Activated T-helper 1 cell treated with anti-CD3 and anti-CD28 coated beads, Interleukin-2, amount 50 U/mL, for 16 hours (primary cell): ENCODE measurements around the gene ANO8.
A peak's percentile ranks its signal among the peaks of the same experiment; 100 is the strongest.
"Not testable (repeated sequence)": the region's sequence is repeated elsewhere in the genome, so short reads cannot be mapped to it uniquely, and the experiment has no call there.

Experiments used
- DNase-seq, 2 donors: peaks; one replicate each; pipeline ENCODE4 v3.0.0-alpha.2; 2020; ENCODE audit warnings: low read depth in 1 of 2, low spot score in 1 of 2

Gene ANO8

DNA sequence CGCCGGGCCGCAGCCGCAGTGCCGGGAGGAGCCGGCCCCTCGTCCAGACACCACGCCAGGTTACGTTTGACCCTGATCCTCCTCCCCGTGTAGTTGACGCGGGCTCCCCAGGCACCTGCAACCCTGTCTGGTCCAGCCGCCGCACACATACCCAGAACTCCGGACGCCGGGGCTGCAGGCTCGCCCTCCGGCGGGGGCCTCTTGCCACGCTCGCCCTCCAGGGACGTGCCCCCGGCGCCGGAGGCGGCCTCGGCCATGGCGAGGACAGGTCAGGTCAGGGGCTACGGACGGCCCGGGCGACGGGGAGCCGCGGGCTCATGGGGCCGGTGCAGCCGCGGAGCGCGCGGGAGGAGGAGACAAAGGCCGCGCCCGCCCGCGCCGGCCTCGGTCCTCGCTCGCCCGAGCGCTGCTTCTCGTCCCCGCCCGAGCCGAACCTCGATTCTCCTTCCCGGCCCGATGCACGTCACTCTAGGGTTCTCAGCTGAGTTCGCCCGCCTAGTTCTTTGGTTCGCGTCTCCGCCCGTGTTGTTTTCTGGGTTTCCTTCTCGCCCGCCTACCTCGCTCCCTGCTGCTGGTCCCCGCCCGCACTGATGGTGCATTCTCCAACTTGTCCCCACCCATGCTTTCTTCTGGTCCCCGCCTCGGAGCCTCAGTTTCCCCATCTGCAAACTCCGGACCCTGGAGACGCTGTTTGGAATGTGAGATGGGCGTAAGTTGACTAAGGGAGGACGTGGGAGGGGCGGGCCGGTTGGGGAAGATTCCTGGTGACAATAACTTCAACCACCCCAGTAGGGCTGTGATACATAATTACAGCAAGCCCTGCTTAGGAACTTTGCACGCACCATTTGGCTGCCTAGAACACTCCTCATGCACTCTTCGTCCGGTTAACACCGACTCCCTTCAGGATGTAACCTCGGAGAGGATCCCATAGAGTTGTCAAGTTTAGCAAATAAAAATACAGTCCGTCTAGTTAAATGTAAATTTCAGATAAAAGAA lies at the start of gene ANO8:
TSS of gene ANO8 (minus strand) at position 442 of the 996 bp plus-strand sequence. CDS start at position 257, 185 bp downstream.
- peak; percentile 84 to 95 for DNase-seq

DNA sequence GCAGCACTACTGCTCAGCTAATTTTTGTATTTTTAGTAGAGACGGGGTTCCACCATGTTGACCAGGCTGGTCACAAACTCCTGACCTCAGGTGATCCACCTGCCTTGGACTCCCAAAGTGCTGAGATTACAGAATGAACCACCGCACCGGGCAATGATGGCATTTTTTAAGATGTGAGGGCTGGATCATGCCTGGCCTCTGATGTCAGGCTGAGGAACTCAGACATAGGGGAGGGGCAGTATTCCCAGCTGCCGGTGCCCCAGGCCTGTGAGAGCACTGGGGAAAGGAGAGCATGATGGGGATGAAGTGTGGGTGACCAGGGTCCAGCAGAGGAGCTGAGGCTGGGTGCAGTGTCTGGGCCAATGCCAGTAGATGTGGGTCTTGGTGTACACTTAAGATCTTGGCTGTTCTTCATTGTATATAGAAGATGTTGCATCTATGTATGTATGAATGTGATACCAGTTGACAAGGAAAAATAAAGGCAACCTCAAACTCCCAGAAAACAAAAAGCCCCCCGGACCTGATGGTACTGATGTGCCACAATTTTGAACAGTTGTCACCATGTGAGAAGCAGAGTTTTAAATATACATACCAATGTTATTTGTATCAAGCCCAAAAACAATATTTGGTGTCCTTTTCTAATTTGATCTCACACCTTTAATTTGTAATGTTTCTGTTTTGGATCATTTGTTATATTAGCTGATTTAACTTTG lies 45.9 kb upstream of the ANO8 start:
- DNase-seq, result no peak

GRCh38 chr19:17379221-17379631 lies 44.6 kb upstream of the ANO8 start:
- DNase-seq, result no peak

- no peak for DNase-seq
Measured at GRCh38 chr19:17378271-17378670, 43.6 kb upstream of the ANO8 start.

DNA sequence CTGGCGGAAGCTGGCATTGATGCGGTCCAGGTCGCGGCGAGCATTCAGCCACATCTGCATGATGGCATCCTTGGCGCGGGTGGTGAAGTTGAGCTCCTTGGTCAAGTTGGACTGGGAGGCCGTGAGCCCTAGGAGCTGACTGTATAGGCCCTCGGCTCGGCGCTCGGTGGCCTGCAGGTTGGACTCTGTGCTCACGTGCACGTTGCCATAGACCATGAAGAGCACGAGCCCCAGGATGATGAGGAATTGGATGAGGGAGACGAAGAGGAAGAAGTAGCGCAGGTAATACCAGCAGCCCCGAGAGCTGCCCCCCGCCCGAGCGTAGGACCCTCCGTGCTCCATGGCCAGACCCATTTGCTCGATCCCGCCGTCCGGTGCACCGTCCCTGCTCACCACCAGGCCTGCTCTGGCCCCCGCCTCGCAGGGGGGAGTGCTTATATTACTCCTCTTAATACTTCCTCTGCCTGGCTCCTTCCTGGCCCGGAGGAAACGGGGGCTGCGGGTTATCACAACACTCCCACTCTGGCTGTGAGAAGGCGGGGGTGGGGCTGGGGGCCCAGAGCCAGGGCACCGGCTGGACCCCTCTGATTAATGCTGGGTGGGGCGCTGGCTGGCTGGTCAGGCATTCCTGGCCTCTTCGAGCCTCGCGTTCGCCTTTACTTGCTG lies 42.4 kb upstream of the ANO8 start, which contains the start of gene PLVAP:
TSS of gene PLVAP (minus strand) at position 408 of the 666 bp plus-strand sequence. CDS start at position 354, 54 bp downstream.
- DNase-seq, result no peak

DNA sequence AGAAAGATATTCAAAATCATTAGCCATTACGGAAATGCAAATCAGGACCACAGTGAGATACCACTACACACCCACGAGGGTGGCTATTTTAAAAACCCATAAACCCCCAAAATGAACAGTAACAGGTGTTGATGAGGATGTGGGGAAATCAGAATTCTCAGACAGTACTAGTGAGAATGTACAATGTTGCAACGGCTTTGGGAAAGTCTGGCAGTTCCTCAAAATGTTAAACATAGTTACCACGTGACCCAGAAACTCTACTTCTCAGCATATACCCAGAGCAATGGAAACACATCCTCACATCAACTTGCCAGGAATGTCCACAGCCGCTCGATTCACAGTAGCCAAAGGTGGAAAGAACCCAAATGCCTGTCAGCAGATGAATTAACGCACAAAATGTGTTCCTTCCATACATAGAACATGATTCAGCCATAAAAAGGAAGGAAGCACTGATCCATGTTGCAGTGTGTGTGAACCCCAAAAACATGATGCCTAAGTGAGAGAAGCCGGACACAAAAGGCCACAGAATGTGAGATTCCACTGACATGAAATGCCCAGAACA lies 35.5 kb upstream of the ANO8 start:
- DNase-seq, result no peak

GRCh38 chr19:17365361-17365760 lies 30.7 kb upstream of the ANO8 start:
- no peak for DNase-seq

DNA sequence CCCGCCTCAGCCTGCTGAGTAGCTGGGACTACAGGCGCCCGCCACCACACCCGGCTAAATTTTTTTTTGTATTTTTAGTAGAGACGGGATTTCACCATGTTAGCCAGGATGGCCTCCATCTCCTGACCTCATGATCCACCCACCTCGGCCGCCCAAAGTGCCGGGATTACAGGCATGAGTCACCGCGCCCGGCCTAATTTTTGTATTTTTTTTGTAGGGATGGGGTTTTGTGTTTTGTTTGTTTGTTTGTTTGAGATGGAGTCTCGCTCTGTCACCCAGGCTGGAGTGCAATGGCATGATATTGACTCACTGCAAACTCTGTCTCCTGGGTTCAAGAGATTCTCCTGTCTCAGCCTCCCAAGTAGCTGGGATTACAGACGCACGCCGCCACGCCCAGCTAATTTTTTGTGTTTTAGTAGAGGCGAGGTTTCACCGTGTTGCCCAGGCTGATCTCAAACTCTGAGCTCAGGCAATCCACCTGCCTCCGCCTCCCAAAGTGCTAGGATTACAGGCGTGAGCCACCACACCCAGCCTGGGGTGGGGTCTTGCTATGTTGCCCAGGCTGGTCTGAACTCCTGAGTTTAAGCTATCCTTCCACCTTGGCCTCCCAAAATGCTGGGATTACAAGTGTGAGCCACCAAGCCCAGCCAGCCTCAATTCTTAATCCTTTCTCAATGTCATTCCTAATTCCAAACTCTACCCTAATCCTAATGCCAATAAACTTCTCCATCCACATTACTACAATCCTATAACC lies 29.4 kb upstream of the ANO8 start:
- DNase-seq, result not testable (repeated sequence)

DNA sequence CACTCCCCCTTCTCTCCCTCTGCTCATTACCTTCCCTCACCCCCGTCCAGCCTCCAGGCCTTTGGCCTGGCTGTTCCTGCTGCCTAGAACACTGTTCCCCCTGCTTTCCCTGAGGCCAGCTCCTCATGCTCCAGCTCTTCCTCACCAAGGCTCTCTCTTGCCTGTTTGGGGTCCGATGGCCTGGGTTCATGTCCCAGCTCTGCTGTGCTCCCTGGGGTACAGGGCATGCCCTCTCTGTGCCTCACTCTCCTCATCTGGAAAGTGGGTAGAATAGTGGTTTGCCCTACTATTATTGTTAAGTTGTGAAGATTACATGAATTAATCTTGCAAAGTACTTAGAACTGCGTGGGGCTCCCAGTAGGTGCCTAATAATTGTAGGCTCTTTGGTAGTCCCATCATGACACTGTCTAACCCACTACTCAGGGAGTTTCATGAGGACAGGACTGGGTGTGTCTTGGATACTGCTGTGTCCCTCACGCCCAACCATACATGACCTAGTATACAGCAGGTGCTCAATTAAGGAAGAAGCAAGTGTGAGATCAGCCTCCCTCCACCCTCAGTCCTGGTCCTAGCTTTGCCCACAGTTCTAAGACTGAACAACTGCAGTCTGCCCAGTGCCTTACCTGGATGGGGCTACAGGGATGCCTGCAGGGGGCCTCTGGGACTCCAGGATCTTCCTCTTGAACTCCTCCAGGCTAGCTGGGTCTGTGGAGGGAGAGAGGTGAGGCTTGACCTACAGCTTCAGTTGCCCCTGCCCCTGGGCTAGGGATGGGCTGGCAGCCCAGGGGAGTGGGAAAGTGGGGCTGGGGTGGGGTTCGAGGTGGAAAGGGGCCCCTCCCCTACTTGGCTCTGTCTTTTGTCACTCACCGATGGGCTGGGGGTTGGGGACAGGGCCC lies 25.5 kb upstream of the ANO8 start:
- DNase-seq, result no peak

- no peak for DNase-seq
Measured at GRCh38 chr19:17358395-17358794, 23.7 kb upstream of the ANO8 start.

GRCh38 chr19:17357724-17358123 lies 23.1 kb upstream of the ANO8 start:
- no peak for DNase-seq

GRCh38 chr19:17357078-17357666 lies 22.5 kb upstream of the ANO8 start:
- DNase-seq, result no peak

DNA sequence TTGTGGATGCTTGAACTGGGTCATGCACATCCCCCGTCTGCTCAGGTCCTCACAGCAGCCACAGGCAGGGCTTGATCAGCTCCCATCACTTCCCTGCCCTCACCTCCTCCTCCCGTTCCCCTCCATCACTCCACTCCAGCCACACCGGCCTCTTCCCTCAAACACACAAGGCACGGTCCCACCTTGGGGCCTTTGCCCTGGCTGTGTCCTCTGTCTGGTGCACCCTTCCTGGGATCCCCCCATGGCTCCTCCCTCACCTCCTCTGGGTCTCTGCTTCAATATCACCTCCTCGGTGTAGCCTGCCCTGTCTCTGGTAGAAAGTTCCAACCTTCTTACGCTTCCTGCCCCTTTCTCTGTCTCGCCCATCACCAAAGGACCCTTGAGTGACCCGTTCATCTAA lies 18.7 kb upstream of the ANO8 start:
- no peak for DNase-seq

DNA sequence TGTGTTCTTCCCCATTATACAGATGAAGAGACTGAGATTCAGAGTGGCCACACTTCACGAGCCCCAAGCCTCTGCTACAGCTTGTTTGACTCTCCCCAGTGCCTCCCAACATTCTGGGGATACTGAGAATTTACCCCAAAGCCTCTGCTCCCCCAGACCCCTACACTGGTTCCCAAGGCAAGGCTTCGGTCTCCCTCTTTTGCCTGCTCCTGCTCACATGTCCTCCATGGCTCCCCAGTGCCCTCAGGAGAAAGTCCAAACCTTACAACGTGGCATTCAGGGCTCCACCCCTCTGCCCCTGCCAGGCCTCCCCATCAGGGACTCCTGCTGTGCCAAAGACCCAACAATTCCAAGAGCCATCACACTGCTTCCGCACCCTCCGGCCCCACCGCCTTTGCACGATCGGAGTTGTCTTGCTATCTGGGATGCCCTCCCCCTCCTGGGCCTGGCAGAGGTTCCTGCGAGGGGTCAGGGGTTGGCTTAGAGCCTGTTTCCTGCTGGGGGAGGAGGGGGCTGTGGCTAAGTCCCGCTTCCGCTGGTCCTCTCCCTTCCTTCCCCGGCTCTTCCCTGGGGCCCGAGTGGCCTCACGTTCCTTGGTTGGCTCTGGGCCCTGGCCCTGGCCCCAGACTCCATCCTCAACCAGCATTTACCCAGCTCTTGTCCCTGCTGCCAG lies 18.1 kb upstream of the ANO8 start:
- no peak for DNase-seq

- DNase-seq, result no peak
Measured at GRCh38 chr19:17351815-17352435, 17.3 kb upstream of the ANO8 start.

DNA sequence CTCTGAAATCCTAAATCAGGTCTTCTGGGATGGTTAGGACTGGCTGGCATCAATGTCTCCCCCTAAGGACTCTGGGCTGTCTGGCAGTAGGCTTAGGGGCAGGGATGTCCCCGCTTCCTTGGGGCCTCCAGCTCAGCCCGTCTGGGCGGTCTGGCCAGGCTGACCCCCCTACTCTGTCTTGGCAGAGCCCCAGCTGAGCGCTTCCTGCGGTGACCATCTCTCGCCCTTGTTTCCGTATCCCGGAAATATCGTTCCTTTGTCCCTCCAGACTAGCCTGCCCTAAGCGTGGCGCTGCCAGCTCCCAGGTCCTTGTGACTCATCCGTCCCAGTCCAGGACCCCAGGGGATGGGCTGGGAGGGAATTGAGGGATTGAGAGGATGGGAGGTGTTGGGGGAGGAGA lies 14.0 kb upstream of the ANO8 start:
- no peak for DNase-seq

GRCh38 chr19:17347877-17348276 lies 13.2 kb upstream of the ANO8 start:
- no peak for DNase-seq

GRCh38 chr19:17347361-17347760 lies 12.7 kb upstream of the ANO8 start:
- no peak for DNase-seq
